A673 (cell line): ENCODE data around the gene SPSB3.

Experiments used
- CTCF ChIP-seq: fragments of 300-800, 200-600 bp; sonication (generic); conservative IDR thresholded peaks from 2 replicates; pipeline ENCODE4 v1.5.1; 2017; ENCODE audit warnings: low read depth, mild to moderate bottlenecking, antibody characterized with exemption, low read length, moderate library complexity, mixed read lengths
- EZH2 ChIP-seq: fragments of 200-600 bp; sonication (generic); IDR thresholded peaks from 2 replicates; pipeline ENCODE4 v1.6.1; 2017; ENCODE audit warnings: borderline replicate concordance, low read depth, mild to moderate bottlenecking, mixed read lengths, antibody characterized with exemption, low read length; ENCODE audit not compliant: poor library complexity, severe bottlenecking

DNA sequence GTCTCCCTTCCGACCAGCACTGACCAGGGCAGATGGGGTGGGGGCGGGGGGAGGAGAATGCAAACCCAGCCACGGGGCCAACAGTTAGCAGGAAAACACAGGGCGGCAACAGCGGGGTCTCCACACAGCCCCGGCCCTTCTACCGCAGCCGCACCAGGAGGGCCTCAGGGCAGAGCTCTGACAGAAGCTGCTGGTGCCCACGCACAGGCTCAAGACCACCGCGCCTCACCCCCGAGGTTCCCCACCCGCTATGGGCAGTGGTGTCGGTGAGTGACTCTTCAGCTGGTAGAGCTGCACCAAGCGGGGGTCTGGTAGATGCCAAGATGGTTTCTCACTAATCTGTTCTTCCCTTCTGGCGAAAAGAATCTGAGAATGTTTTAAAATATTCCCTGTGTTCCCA lies 28.2 kb upstream of the SPSB3 start:
- TF ChIP-seq CTCF (no peak), EZH2 (no peak)
